ENCODE measurements around the gene TMEM131L. TPM values are rescaled to one million over a fixed set of nuclear protein-coding genes. Genes with fewer than 3 reads are reported as not detected.

The TMEM131L gene
- total RNA-seq, 1 donor from 2014 or later, result 6.4 TPM

- no peak overlapping the region for H3K27ac Mint-ChIP-seq (ENCODE audit: unreplicated experiment)
- H3K9me3 Mint-ChIP-seq (ENCODE audit: unreplicated experiment), result peaks cover 15% of the 10 kb centered on the region
- DNase-seq (ENCODE audit: extremely low spot score, unreplicated experiment), result no peak
- H3K36me3 Mint-ChIP-seq (ENCODE audit: unreplicated experiment), result peaks cover 28% of the 10 kb centered on the region
- no peak overlapping the region for H3K4me3 Mint-ChIP-seq (ENCODE audit: unreplicated experiment)
- TF ChIP-seq CTCF (IDR thresholded peaks at IDR 0.05), result no peak
- H3K27me3 Mint-ChIP-seq (ENCODE audit: unreplicated experiment), result no peaks in the 10 kb centered on the region
- H3K4me1 Mint-ChIP-seq (ENCODE audit: unreplicated experiment), result peaks cover 16% of the 10 kb centered on the region
These were observed 144.6 kb downstream of the TMEM131L start for GRCh38 chr4:153610623-153611376.

- no peak for TF ChIP-seq CTCF (IDR thresholded peaks at IDR 0.05)
- H3K27me3 Mint-ChIP-seq (ENCODE audit: unreplicated experiment), result no peaks in the 10 kb centered on the region
- H3K4me3 Mint-ChIP-seq (ENCODE audit: unreplicated experiment), result no peak overlapping the region
- no peak for DNase-seq (ENCODE audit: extremely low spot score, unreplicated experiment)
- H3K36me3 Mint-ChIP-seq (ENCODE audit: unreplicated experiment), result peaks cover 28% of the 10 kb centered on the region
- H3K4me1 Mint-ChIP-seq (ENCODE audit: unreplicated experiment), result peaks cover 19% of the 10 kb centered on the region
- H3K27ac Mint-ChIP-seq (ENCODE audit: unreplicated experiment), result no peak overlapping the region
- peaks cover 15% of the 10 kb centered on the region for H3K9me3 Mint-ChIP-seq (ENCODE audit: unreplicated experiment)
These were observed 145.5 kb downstream of the TMEM131L start for GRCh38 chr4:153611679-153612078.

GRCh38 chr4:153612878-153613277 lies 146.7 kb downstream of the TMEM131L start:
- Mint-ChIP-seq H3K36me3 (ENCODE audit: unreplicated experiment) (peaks cover 28% of the 10 kb centered on the region), H3K9me3 (ENCODE audit: unreplicated experiment) (peaks cover 15% of the 10 kb centered on the region), H3K4me1 (ENCODE audit: unreplicated experiment) (peaks cover 19% of the 10 kb centered on the region), H3K4me3 (ENCODE audit: unreplicated experiment) (no peak overlapping the region), H3K27me3 (ENCODE audit: unreplicated experiment) (no peaks in the 10 kb centered on the region), H3K27ac (ENCODE audit: unreplicated experiment) (no peak overlapping the region)
- no peak for DNase-seq (ENCODE audit: extremely low spot score, unreplicated experiment)
- TF ChIP-seq CTCF (IDR thresholded peaks at IDR 0.05), result no peak

GRCh38 chr4:153616006-153616555 lies 149.9 kb downstream of the TMEM131L start:
- no peak overlapping the region for H3K27ac Mint-ChIP-seq (ENCODE audit: unreplicated experiment)
- H3K4me3 Mint-ChIP-seq (ENCODE audit: unreplicated experiment), result no peak overlapping the region
- DNase-seq (ENCODE audit: extremely low spot score, unreplicated experiment), result no peak
- TF ChIP-seq CTCF (IDR thresholded peaks at IDR 0.05), result no peak
- H3K9me3 Mint-ChIP-seq (ENCODE audit: unreplicated experiment), result peaks cover 15% of the 10 kb centered on the region
- H3K4me1 Mint-ChIP-seq (ENCODE audit: unreplicated experiment), result peaks cover 32% of the 10 kb centered on the region
- no peaks in the 10 kb centered on the region for H3K27me3 Mint-ChIP-seq (ENCODE audit: unreplicated experiment)
- peaks cover 26% of the 10 kb centered on the region for H3K36me3 Mint-ChIP-seq (ENCODE audit: unreplicated experiment)

GRCh38 chr4:153618833-153619232 lies 152.7 kb downstream of the TMEM131L start:
- no peak overlapping the region for H3K4me3 Mint-ChIP-seq (ENCODE audit: unreplicated experiment)
- TF ChIP-seq CTCF (IDR thresholded peaks at IDR 0.05), result no peak
- peaks cover 38% of the 10 kb centered on the region for H3K4me1 Mint-ChIP-seq (ENCODE audit: unreplicated experiment)
- peaks cover 19% of the 10 kb centered on the region for H3K36me3 Mint-ChIP-seq (ENCODE audit: unreplicated experiment)
- H3K27ac Mint-ChIP-seq (ENCODE audit: unreplicated experiment), result no peak overlapping the region
- no peaks in the 10 kb centered on the region for H3K27me3 Mint-ChIP-seq (ENCODE audit: unreplicated experiment)
- no peaks in the 10 kb centered on the region for H3K9me3 Mint-ChIP-seq (ENCODE audit: unreplicated experiment)
- DNase-seq (ENCODE audit: extremely low spot score, unreplicated experiment), result no peak
